K562 treated with DMSO at 1 percent for 12 hours (cell line): ENCODE results near the gene HOXA3. TPM values are rescaled to one million over a fixed set of nuclear protein-coding genes. Genes with fewer than 3 reads are reported as not detected.

ENCODE experiments used
- total RNA-seq: library from RNA; unstranded; fragments of 300-600 nt; gene quantifications from 2 replicates; pipeline ENCODE4 v1.2.3, GENCODE V29; 2022; ENCODE audit not compliant: insufficient read depth

Gene HOXA3
- total RNA-seq = not detected in 2 replicates

GRCh38 chr7:27151931-27152815 lies at the start of gene HOXA3:
HOXA3 (minus strand) TSS chr7:27152583; CDS start chr7:27110640, 41,943 bp downstream.

GRCh38 chr7:27199849-27200760 lies 47.7 kb upstream of the HOXA3 start, which contains the start of gene HOXA13:
HOXA13 (minus strand) TSS chr7:27200091; CDS start chr7:27200077, 14 bp downstream.

GRCh38 chr7:27185013-27185853 lies 32.9 kb upstream of the HOXA3 start, which contains the start of gene HOXA11:
HOXA11 (minus strand) TSS chr7:27185232; CDS start chr7:27185144, 88 bp downstream.

GRCh38 chr7:27173956-27174873 lies 21.8 kb upstream of the HOXA3 start, which contains the start of gene HOXA10:
HOXA10 (minus strand) TSS chr7:27174320; CDS start chr7:27174306, 14 bp downstream.

GRCh38 chr7:27165089-27165995 lies 13.0 kb upstream of the HOXA3 start, which contains the start of gene HOXA9:
HOXA9 (minus strand) TSS chr7:27165537; CDS start chr7:27165457, 80 bp downstream.

GRCh38 chr7:27156508-27156898 lies 4.1 kb upstream of the HOXA3 start, which contains the start of gene HOXA7:
HOXA7 (minus strand) TSS chr7:27156675; CDS start chr7:27156545, 130 bp downstream.

GRCh38 chr7:27147199-27148030 lies 5.0 kb downstream of the HOXA3 start, which contains the start of gene HOXA6:
HOXA6 (minus strand) TSS chr7:27147774; CDS start chr7:27147749, 25 bp downstream.

GRCh38 chr7:27143023-27143949 lies 9.1 kb downstream of the HOXA3 start, which contains the start of gene HOXA5:
HOXA5 (minus strand) TSS chr7:27143681; CDS start chr7:27143607, 74 bp downstream.

GRCh38 chr7:27130540-27131389 lies 21.6 kb downstream of the HOXA3 start, which contains the start of gene HOXA4:
HOXA4 (minus strand) TSS chr7:27130757; CDS start chr7:27130733, 24 bp downstream.

GRCh38 chr7:27102581-27103442 lies 49.6 kb downstream of the HOXA3 start, which contains the start of gene HOXA2:
HOXA2 (minus strand) TSS chr7:27102683; CDS start chr7:27102500, 183 bp downstream.

GRCh38 chr7:27095897-27096767 lies 56.3 kb downstream of the HOXA3 start, which contains the start of gene HOXA1:
HOXA1 (minus strand) TSS chr7:27096000; CDS start chr7:27095912, 88 bp downstream.

